GM18505 (cell line): ENCODE measurements around the gene ZNF326.
"Not testable (repeated sequence)": the region's sequence is repeated elsewhere in the genome, so short reads cannot be mapped to it uniquely, and the experiment has no call there.

Experiments
- ATAC-seq: cut with Tn5 transposase; IDR thresholded peaks from one replicate; pipeline ENCODE4 v1.9.1; 2021; ENCODE audit not compliant: unreplicated experiment
- POLR2A ChIP-seq: IDR thresholded peaks from 4 replicates; pipeline ENCODE4 v1.6.1; 2011; ENCODE audit warnings: borderline replicate concordance; ENCODE audit not compliant: insufficient read depth, insufficient read length; ENCODE audit errors: extremely low read depth

ZNF326 gene

GRCh38 chr1:89995598-89996449 lies 914 bp downstream of the ZNF326 start:
- no peak for ATAC-seq
- no peak for TF ChIP-seq POLR2A

GRCh38 chr1:89996450-89997110 lies 1.7 kb downstream of the ZNF326 start:
- TF ChIP-seq POLR2A: no peak
- no peak for ATAC-seq

- not testable (repeated sequence) for ATAC-seq
These were observed 2.2 kb downstream of the ZNF326 start for GRCh38 chr1:89997152-89997551.

GRCh38 chr1:89998306-89998705 lies 3.4 kb downstream of the ZNF326 start:
- TF ChIP-seq POLR2A: no peak
- ATAC-seq: no peak

GRCh38 chr1:89999208-89999607 lies 4.3 kb downstream of the ZNF326 start:
- no peak for TF ChIP-seq POLR2A

GRCh38 chr1:89999628-90000027 lies 4.7 kb downstream of the ZNF326 start:
- no peak for TF ChIP-seq POLR2A
- ATAC-seq: no peak

More at GRCh38 chr1:89999208-89999607, 4.3 kb downstream of the ZNF326 start:
- no peak for ATAC-seq

GRCh38 chr1:90000934-90001676 lies 6.2 kb downstream of the ZNF326 start:
- TF ChIP-seq POLR2A: no peak
- no peak for ATAC-seq

GRCh38 chr1:90007979-90008404 lies 13.1 kb downstream of the ZNF326 start:
- no peak for TF ChIP-seq POLR2A
- no peak for ATAC-seq

GRCh38 chr1:90012300-90012699 lies 17.4 kb downstream of the ZNF326 start:
- TF ChIP-seq POLR2A: no peak
- ATAC-seq: no peak

GRCh38 chr1:90023691-90024090 lies 28.8 kb downstream of the ZNF326 start:
- no peak for ATAC-seq
- TF ChIP-seq POLR2A: no peak

- no peak for ATAC-seq
- TF ChIP-seq POLR2A: no peak
These were observed 32.4 kb downstream of the ZNF326 start for GRCh38 chr1:90027281-90027680.

- ATAC-seq: no peak
- TF ChIP-seq POLR2A: no peak
These were observed 44.7 kb downstream of the ZNF326 start for GRCh38 chr1:90039652-90040051.

- no peak for ATAC-seq
- no peak for TF ChIP-seq POLR2A
These were observed 48.7 kb downstream of the ZNF326 start for GRCh38 chr1:90043586-90043985.
